Bladder microvascular endothelial cell (primary cell): ENCODE results near the gene OR2A42. TPM values are rescaled to one million over a fixed set of nuclear protein-coding genes. Genes with fewer than 3 reads are reported as not detected.

Source experiments
- total RNA-seq: library from RNA; depleted of rRNA; stranded (reverse); fragments of >200 nt; gene quantifications from 2 replicates; pipeline ENCODE4 v1.2.3, GENCODE V29; 2014

OR2A42 gene
- total RNA-seq, result not detected in 2 replicates

GRCh38 chr7:144239365-144239764, at the start of gene OR2A42:
Gene OR2A42, minus strand, starts transcription at chr7:144239605. Its CDS starts 6,762 bp downstream, at chr7:144232843.

GRCh38 chr7:144269188-144269587, 29.8 kb upstream of the OR2A42 start, which contains the start of gene CTAGE8:
Gene CTAGE8, minus strand, starts transcription at chr7:144269288. Its CDS starts 38 bp downstream, at chr7:144269250.

GRCh38 chr7:144264692-144265091, 25.3 kb upstream of the OR2A42 start, which contains the start of gene OR2A7:
Gene OR2A7, minus strand, starts transcription at chr7:144264792. Its CDS starts 5,164 bp downstream, at chr7:144259628.

GRCh38 chr7:144195212-144195872, 44.1 kb downstream of the OR2A42 start, which contains the start of gene ARHGEF35:
Gene ARHGEF35, minus strand, starts transcription at chr7:144195833. Its CDS starts 7,450 bp downstream, at chr7:144188383.

GRCh38 chr7:144183166-144183565, 56.2 kb downstream of the OR2A42 start, which contains the start of gene CTAGE4:
Gene CTAGE4, plus strand, starts transcription at chr7:144183466. Its CDS starts 38 bp downstream, at chr7:144183504.

Other genes starting within 250 kb of the OR2A42 start
- not detected in 2 replicates for gene OR6B1, start 239.3 kb downstream of the OR2A42 start, total RNA-seq
- gene OR2A5, start 190.7 kb downstream of the OR2A42 start, total RNA-seq, result not detected in 2 replicates
- gene OR2A25, start 169.8 kb downstream of the OR2A42 start, total RNA-seq, result not detected in 2 replicates
- not detected in 2 replicates for gene OR2A12, start 153.3 kb downstream of the OR2A42 start, total RNA-seq
- gene OR2A2, start 130.0 kb downstream of the OR2A42 start, total RNA-seq, result not detected in 2 replicates
- not detected in 2 replicates for gene OR2A14, start 116.4 kb downstream of the OR2A42 start, total RNA-seq
- gene CTAGE4, start 56.1 kb downstream of the OR2A42 start, total RNA-seq, result not detected in 2 replicates
- gene ARHGEF35, start 43.8 kb downstream of the OR2A42 start, total RNA-seq, result 0.06 and 0.32 TPM in 2 replicates
- not detected in 2 replicates for gene OR2A7, start 25.2 kb upstream of the OR2A42 start, total RNA-seq
- not detected in 2 replicates for gene CTAGE8, start 29.7 kb upstream of the OR2A42 start, total RNA-seq
- gene OR2A1, start 72.8 kb upstream of the OR2A42 start, total RNA-seq, result not detected in 2 replicates
- gene ARHGEF5, start 115.8 kb upstream of the OR2A42 start, total RNA-seq, result 0.06 and 0.16 TPM in 2 replicates
- not detected in 2 replicates for gene NOBOX, start 164.1 kb upstream of the OR2A42 start, total RNA-seq